ENCODE results near the gene MTA3. TPM values are rescaled to one million over a fixed set of nuclear protein-coding genes. Genes with fewer than 3 reads are reported as not detected.

Gene MTA3
- polyA plus RNA-seq, 1 experiment, result 51.0 TPM

DNA sequence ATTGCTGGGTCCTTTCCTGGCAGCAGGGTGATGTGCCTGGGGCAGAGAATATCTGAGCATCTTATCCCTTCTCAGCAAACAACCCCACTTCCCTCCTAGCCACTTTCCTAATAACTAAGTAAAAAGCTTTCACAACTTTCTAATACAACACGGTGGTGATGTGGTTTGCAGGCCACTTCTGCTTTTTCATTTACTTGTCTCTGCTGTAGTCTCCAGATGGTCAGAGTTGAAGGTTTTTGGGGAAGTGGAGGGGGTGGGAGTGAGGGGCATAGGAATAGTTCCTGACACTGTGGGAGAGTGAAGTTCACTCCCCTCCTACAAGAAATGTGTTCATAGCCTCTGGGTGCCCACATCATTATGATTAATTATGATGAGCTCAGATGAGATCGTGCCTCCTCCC, 183.9 kb downstream of the MTA3 start:
- POLR2A ChIA-PET, result no interaction called here
- DNase-seq (ENCODE audit: low read depth, low spot score), result no peak
- CTCF ChIA-PET, result no interaction called here
- Histone ChIP-seq H3K4me3 (ENCODE audit: low read depth, low read length) (no peak overlapping the region), H3K9me3 (ENCODE audit: control insufficient read depth, insufficient read depth, low read length) (no peaks in the 10 kb centered on the region), H3K27me3 (ENCODE audit: control insufficient read depth, insufficient read depth, low read length) (no peaks in the 10 kb centered on the region), H3K27ac (ENCODE audit: low read depth, low read length) (no peak overlapping the region)
- TF ChIP-seq, protein P1, sequence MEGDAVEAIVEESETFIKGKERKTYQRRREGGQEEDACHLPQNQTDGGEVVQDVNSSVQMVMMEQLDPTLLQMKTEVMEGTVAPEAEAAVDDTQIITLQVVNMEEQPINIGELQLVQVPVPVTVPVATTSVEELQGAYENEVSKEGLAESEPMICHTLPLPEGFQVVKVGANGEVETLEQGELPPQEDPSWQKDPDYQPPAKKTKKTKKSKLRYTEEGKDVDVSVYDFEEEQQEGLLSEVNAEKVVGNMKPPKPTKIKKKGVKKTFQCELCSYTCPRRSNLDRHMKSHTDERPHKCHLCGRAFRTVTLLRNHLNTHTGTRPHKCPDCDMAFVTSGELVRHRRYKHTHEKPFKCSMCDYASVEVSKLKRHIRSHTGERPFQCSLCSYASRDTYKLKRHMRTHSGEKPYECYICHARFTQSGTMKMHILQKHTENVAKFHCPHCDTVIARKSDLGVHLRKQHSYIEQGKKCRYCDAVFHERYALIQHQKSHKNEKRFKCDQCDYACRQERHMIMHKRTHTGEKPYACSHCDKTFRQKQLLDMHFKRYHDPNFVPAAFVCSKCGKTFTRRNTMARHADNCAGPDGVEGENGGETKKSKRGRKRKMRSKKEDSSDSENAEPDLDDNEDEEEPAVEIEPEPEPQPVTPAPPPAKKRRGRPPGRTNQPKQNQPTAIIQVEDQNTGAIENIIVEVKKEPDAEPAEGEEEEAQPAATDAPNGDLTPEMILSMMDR (IDR thresholded peaks at IDR 0.05; ENCODE audit: low read depth, low read length), result no peak

DNA sequence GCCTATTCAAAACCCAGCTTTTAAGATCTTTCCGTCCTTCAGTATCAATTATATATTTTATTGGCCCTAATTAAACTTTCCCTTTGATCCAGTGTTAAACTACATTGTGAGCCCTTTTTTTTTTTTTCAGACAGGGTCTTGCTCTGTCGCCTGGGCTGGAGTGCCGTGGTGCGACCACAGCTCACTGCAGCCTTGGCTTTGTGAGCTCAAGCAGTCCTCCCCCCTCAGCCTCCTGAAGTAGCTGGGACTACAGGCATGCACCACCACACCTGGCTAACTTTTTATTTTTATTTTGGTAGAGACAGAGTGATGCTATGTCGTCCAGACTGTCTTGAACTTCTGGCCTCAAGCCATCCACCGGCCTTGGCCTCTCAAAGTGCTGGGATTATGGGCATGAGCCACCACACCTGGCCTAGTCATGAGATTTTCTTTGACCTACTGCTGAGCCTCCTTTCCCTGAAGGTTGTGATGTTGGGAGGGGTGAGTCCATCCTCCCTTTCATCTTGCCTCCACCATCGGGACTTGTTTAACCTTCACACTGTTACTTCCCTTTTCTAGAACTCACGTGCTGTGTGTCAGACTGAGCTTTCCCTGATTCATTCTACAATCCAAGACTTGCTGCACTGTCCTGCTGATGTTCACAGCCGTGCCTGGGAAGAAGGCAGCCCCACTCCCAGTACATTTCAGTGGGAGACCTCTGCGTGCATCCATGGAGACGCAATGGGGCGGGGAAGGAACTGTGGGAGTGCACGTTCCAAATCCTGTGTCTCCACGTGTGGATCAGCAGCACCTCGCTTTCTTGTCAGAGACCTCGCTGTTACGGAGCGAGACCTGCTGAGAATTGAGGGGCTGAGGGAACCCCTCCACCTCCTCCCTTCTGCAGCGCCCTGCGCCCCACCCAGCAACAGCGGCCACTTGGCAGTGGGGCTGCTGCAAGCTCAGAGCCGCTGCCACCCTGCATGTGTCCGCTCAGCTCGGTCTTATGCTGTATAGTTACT, 184.7 kb downstream of the MTA3 start:
- no peaks in the 10 kb centered on the region for H3K27me3 ChIP-seq (ENCODE audit: control insufficient read depth, insufficient read depth, low read length)
- no peaks in the 10 kb centered on the region for H3K9me3 ChIP-seq (ENCODE audit: control insufficient read depth, insufficient read depth, low read length)
- DNase-seq (ENCODE audit: low read depth, low spot score), result no peak
- TF ChIP-seq, protein P1 (IDR thresholded peaks at IDR 0.05; ENCODE audit: low read depth, low read length), result no peak
- POLR2A ChIA-PET, result interaction anchor here (0.6 kb wide), 1 partner anchor 442 kb away, joined by 3 read pairs; no protein-coding TSS in a partner anchor
- CTCF ChIA-PET, result no interaction called here
- H3K27ac ChIP-seq (ENCODE audit: low read depth, low read length), result no peak overlapping the region
- H3K4me3 ChIP-seq (ENCODE audit: low read depth, low read length), result no peak overlapping the region

DNA sequence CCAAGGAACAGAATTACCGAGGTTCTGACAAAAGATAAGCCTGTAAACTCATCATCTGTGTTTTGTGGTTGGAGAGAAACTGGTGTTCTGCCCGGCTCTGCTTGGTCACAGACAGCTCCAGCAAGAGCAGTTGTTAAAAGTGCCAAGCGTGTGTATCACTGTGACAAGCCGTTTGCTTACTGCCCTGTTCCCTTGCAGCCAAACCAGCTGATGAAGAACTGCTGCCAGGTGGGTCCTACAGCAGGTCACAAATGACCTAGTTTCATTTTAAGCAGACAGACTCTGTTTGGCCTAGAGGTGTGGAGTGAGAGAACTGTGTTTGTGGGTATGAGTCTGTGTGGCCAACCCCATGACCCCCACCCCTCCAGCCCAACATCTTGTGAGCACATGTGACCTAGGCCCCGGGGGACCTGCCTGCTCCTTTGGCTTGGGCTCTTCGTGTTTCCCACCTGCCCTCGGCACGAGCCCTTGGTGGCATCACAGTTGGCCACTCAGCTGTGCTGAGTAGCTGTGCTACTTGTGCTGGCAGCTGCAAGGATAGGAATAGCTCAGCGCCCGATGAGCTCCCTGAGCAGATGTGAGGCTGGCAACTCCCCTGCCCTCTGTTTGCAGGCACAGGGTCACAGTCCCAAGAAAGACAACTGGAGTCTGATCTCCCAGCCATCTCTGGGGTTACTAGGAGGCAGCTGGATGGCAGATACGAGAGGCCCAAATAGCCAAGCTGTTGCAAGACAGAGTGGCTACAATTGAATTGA, 185.8 kb downstream of the MTA3 start:
- Histone ChIP-seq H3K9me3 (ENCODE audit: control insufficient read depth, insufficient read depth, low read length) (no peaks in the 10 kb centered on the region), H3K27ac (ENCODE audit: low read depth, low read length) (no peak overlapping the region), H3K4me3 (ENCODE audit: low read depth, low read length) (no peak overlapping the region), H3K27me3 (ENCODE audit: control insufficient read depth, insufficient read depth, low read length) (no peaks in the 10 kb centered on the region)
- DNase-seq (ENCODE audit: low read depth, low spot score), result no peak
- TF ChIP-seq, protein P1 (IDR thresholded peaks at IDR 0.05; ENCODE audit: low read depth, low read length), result no peak
- POLR2A ChIA-PET, result no interaction called here
- CTCF ChIA-PET, result no interaction called here

DNA sequence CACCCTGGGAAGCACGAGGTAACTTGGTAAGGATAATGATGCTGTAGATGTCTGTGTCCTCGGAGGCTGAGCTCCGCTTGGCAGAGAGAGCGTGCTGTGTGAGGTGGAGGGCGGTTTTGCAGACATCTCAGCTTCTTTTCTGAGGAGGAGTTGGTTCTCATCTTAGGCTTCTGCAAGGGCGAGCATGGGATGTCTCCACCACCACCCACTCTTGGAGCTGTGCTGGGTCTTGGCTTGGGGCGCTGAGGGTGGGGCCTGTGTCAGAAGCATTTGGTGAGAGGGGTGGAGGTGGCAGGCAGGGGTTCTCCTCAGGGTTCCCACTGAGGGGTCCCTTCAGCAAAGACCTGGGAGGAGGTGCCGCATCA, 186.3 kb downstream of the MTA3 start:
- TF ChIP-seq, protein P1 (IDR thresholded peaks at IDR 0.05; ENCODE audit: low read depth, low read length), result no peak
- CTCF ChIA-PET, result no interaction called here

More for the DNA sequence above, 186.3 kb downstream of the MTA3 start:
- POLR2A ChIA-PET, result no interaction called here
- Histone ChIP-seq H3K9me3 (ENCODE audit: control insufficient read depth, insufficient read depth, low read length) (no peaks in the 10 kb centered on the region), H3K4me3 (ENCODE audit: low read depth, low read length) (no peak overlapping the region), H3K27me3 (ENCODE audit: control insufficient read depth, insufficient read depth, low read length) (no peaks in the 10 kb centered on the region), H3K27ac (ENCODE audit: low read depth, low read length) (no peak overlapping the region)
- DNase-seq (ENCODE audit: low read depth, low spot score), result no peak
